K562 (cell line): ENCODE measurements around the gene PRKCE. TPM values are rescaled to one million over a fixed set of nuclear protein-coding genes. Genes with fewer than 3 reads are reported as not detected.

Source experiments
- ATAC-seq: fragments of 200-7000 bp; cut with Tn5 transposase; 3 replicates; pipeline ENCODE4 v1.9.1; 2020; ENCODE audit warnings: moderate library complexity
- BruUV-seq: library from RNA; stranded (reverse); fragments of 400-500 nt; replicated peaks from 2 replicates; lab custom pipeline; 2021; lab: Mats Ljungman, UMichigan
- CTCF ChIA-PET: fragments of 300-600 bp; formaldehyde crosslinking; extraction: SDS; loops from one replicate; lab custom pipeline; 2021; ENCODE audit warnings: low intra/inter-chr PET ratio; lab: Yijun Ruan, JAX
- POLR2A ChIA-PET: fragments of 300-600, 350-650 bp; sonication (Branson Sonifier 250); formaldehyde crosslinking; extraction: SDS; loops from one replicate; lab custom pipeline; 2021; ENCODE audit warnings: antibody characterized with exemption, inconsistent platforms; lab: Yijun Ruan, JAX
- DNase-seq, 4 experiments: peaks; one replicate each; pipeline versions ENCODE4 v3.0.0 to v3.0.0-alpha.2; 2011 to 2018; ENCODE audit warnings: low spot score in 3 of 4, mixed read lengths in 3 of 4; ENCODE audit errors: extremely low read depth in 1 of 4
- FAIRE-seq: peaks from 2 replicates; lab custom pipeline; 2011; peaks lifted over from hg19 to GRCh38; lab: Jason Lieb, UNC
- H2AFZ ChIP-seq: 2 replicates; pipeline ENCODE4 v1.6.0; 2011; ENCODE audit warnings: low read depth, low read length, control low read depth, inconsistent platforms
- H3K27ac ChIP-seq: fragments of 200-600 bp; 3 replicates; pipeline ENCODE4 v1.8.0; 2011; ENCODE audit warnings: low read depth, mild to moderate bottlenecking, control low read depth, inconsistent platforms, low read length, moderate library complexity, mixed read lengths; ENCODE audit errors: extremely low read depth
- H3K27me3 ChIP-seq, 2 experiments: fragments of 300-600 bp in 1 of 2; 2 replicates in 1 of 2; 3 replicates in 1 of 2; pipeline versions ENCODE4 v1.6.0 to v1.8.0; 2011; ENCODE audit warnings: inconsistent platforms in 2 of 2, low read length in 2 of 2, mild to moderate bottlenecking in 1 of 2, mixed read lengths in 1 of 2, moderate library complexity in 1 of 2; ENCODE audit not compliant: control insufficient read depth in 2 of 2, insufficient read depth in 2 of 2
- H3K36me3 ChIP-seq: fragments of 300-600 bp; 3 replicates; pipeline ENCODE4 v1.8.0; 2011; ENCODE audit warnings: mild to moderate bottlenecking, low read length, inconsistent platforms; ENCODE audit not compliant: control insufficient read depth, insufficient read depth
- H3K4me1 ChIP-seq, 2 experiments: fragments of 200-600 bp in 1 of 2; replicated peaks in 1 of 2; 2 replicates in 1 of 2; 3 replicates in 1 of 2; pipeline versions ENCODE4 v1.5.1 to v1.8.0; 2011; ENCODE audit warnings: inconsistent platforms in 2 of 2, low read length in 2 of 2, mild to moderate bottlenecking in 1 of 2, mixed read lengths in 1 of 2, moderate library complexity in 1 of 2; ENCODE audit not compliant: control insufficient read depth in 2 of 2, insufficient read depth in 2 of 2
- H3K4me2 ChIP-seq: 2 replicates; pipeline ENCODE4 v1.6.1; 2011; ENCODE audit warnings: low read length, control low read depth, inconsistent platforms, mixed read lengths; ENCODE audit not compliant: insufficient read depth
- H3K4me3 ChIP-seq: fragments of 200-600 bp; sonication (generic), shearing (Covaris generic); 2 replicates; pipeline ENCODE4 v1.5.1; 2016; ENCODE audit warnings: control low read depth, inconsistent platforms
- H3K79me2 ChIP-seq: fragments of 200-600 bp; 3 replicates; pipeline ENCODE4 v1.8.0; 2011; ENCODE audit warnings: low read length, inconsistent platforms; ENCODE audit not compliant: control insufficient read depth, insufficient read depth
- H3K9ac ChIP-seq, 2 experiments: 2 replicates each; pipeline versions ENCODE4 v1.6.0 to v1.6.1; 2011; ENCODE audit warnings: low read depth in 2 of 2, low read length in 2 of 2, control low read depth in 1 of 2, inconsistent platforms in 1 of 2, mild to moderate bottlenecking in 1 of 2, mixed read lengths in 1 of 2; ENCODE audit not compliant: insufficient read depth in 1 of 2
- H3K9me1 ChIP-seq: one replicate; pipeline ENCODE4 v1.6.0; 2011; ENCODE audit warnings: inconsistent platforms, mild to moderate bottlenecking, low read length, moderate library complexity; ENCODE audit not compliant: control insufficient read depth, insufficient read depth
- H3K9me3 ChIP-seq: replicated peaks from 2 replicates; pipeline ENCODE4 v1.5.1; 2011; ENCODE audit warnings: low read depth, low read length, inconsistent platforms; ENCODE audit not compliant: control insufficient read depth, insufficient read depth
- H4K20me1 ChIP-seq: replicated peaks from 2 replicates; pipeline ENCODE4 v1.6.1; 2011; ENCODE audit warnings: low read length, inconsistent platforms, mixed read lengths; ENCODE audit not compliant: control insufficient read depth, insufficient read depth
- ARNT ChIP-seq, 2 experiments: fragments of 450-650 bp; IDR thresholded peaks; 2 replicates each; pipeline ENCODE4 v1.6.1; 2016; ENCODE audit warnings: mild to moderate bottlenecking in 1 of 2
- BRD9 ChIP-seq: fragments of 450-650 bp; IDR thresholded peaks from 2 replicates; pipeline ENCODE4 v1.6.1; 2018; ENCODE audit warnings: low read depth; ENCODE audit not compliant: partially characterized antibody
- CAMTA2 ChIP-seq: fragments of 250-450 bp; sonication (Bioruptor Pico); conservative IDR thresholded peaks from 2 replicates; pipeline ENCODE4 v1.5.1; 2022
- HNRNPUL1 ChIP-seq: fragments of 200-400 bp; formaldehyde crosslinking; IDR thresholded peaks from 2 replicates; pipeline ENCODE4 v1.6.1; 2017; ENCODE audit warnings: low read length
- PCBP1 ChIP-seq: fragments of 200-400 bp; formaldehyde crosslinking; IDR thresholded peaks from 2 replicates; pipeline ENCODE4 v1.6.1; 2018; ENCODE audit warnings: mild to moderate bottlenecking, low read depth, low read length; ENCODE audit not compliant: poor library complexity, severe bottlenecking
- RBM39 ChIP-seq: fragments of 200-400 bp; formaldehyde crosslinking; optimal IDR thresholded peaks from 2 replicates; pipeline ENCODE3; 2018; ENCODE audit warnings: low read depth, low read length
- YBX1 ChIP-seq: fragments of 450-650 bp; IDR thresholded peaks from 2 replicates; pipeline ENCODE4 v1.7.1; 2016; ENCODE audit warnings: mild to moderate bottlenecking
- ZNF668 ChIP-seq: fragments of 250-450 bp; sonication (Bioruptor Pico); IDR thresholded peaks from 2 replicates; pipeline ENCODE4 v1.8.0; 2022; ENCODE audit warnings: mild to moderate bottlenecking, inconsistent platforms
- in situ Hi-C: fragments of 300-500 bp; cut with MboI; formaldehyde crosslinking; loops from 4 replicates; pipeline ENCODE4 v1.15.0; 2018; ENCODE audit warnings: inconsistent platforms, mixed read lengths
- intact Hi-C: fragments of 100-400 bp; cut with micrococcal nuclease; formaldehyde crosslinking; loops from 2 replicates; pipeline ENCODE4 v1.14.2; 2022
- polyA plus RNA-seq, 8 experiments: library from polyadenylated mRNA; depleted of rRNA in 4 of 8; stranded (reverse) in 5 of 8; unstranded in 3 of 8; fragments of >200 nt; fragmentation: Nextera tagmentation in 2 of 8; fragmentation: Illumina TruSeq in 1 of 8; extraction: Ambion mirVana in 2 of 8; extraction: Trizol in 1 of 8; gene quantifications; 2 replicates each; pipeline versions ENCODE4 v1.2.1 to v1.2.3, GENCODE V29; 2011 to 2014; ENCODE audit warnings: inconsistent platforms in 1 of 8, missing spikeins in 1 of 8
- total RNA-seq, 7 experiments: library from RNA; depleted of rRNA in 6 of 7; stranded (reverse); fragments of >200 nt in 6 of 7; fragmentation: Illumina TruSeq in 2 of 7; extraction: Trizol in 2 of 7; gene quantifications; 2 replicates each; pipeline versions ENCODE4 v1.2.1 to v1.2.3, GENCODE V29; 2011 to 2021; ENCODE audit warnings: low replicate concordance in 1 of 7
- TF ChIP-seq, protein P1 (sequence below): IDR thresholded peaks from 3 replicates; pipeline ENCODE4 v1.6.1; 2011; ENCODE audit warnings: borderline replicate concordance, mild to moderate bottlenecking, moderate library complexity; ENCODE audit not compliant: insufficient read length; ENCODE audit errors: extremely low read depth
- TF ChIP-seq, protein P2 (sequence below): fragments of 200-400 bp; formaldehyde crosslinking; IDR thresholded peaks from 2 replicates; pipeline ENCODE4 v1.6.1; 2017; ENCODE audit warnings: mild to moderate bottlenecking, low read depth, low read length, moderate library complexity
- TF ChIP-seq, protein P3 (sequence below), 3 experiments: fragments of 200-800 bp in 1 of 3; sonication (Bioruptor generic) in 1 of 3; sonication (generic) in 1 of 3; formaldehyde crosslinking in 1 of 3; IDR thresholded peaks; 2 replicates each; pipeline versions ENCODE4 v1.6.1 to v1.8.0; 2016 to 2022; ENCODE audit warnings: mild to moderate bottlenecking in 2 of 3, missing compliant biosample characterization in 2 of 3, missing genetic modification characterization in 2 of 3, missing genetic modification reagents in 1 of 3
- TF ChIP-seq, protein P4 (sequence below): fragments of 250-450 bp; sonication (Bioruptor Pico); IDR thresholded peaks from 2 replicates; pipeline ENCODE4 v1.4.0; 2020; ENCODE audit warnings: borderline replicate concordance

The PRKCE gene
- total and polyA plus RNA-seq, 9 of the 15 experiments (the other 6 are each of a cell fraction or from before 2014, with no cell fraction given) = 0.06 to 1.0 (median 0.22) TPM; not detected in 1

DNA sequence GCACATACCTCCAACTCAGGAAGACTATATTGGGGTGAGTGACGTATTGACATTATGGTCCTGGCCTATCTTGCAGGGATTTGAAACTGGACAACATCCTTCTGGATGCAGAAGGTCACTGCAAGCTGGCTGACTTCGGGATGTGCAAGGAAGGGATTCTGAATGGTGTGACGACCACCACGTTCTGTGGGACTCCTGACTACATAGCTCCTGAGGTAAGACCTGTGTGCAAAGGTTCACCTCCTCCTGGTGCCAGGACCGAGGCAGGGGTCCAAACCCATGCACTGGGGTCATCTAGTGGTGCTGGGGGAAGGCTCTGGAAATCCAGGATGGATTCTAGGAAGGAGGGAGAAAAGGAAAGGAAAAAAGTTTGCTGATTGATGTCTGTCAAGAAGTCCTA is 493.5 kb downstream of the PRKCE start (continued):
- TF ChIP-seq, protein P1, sequence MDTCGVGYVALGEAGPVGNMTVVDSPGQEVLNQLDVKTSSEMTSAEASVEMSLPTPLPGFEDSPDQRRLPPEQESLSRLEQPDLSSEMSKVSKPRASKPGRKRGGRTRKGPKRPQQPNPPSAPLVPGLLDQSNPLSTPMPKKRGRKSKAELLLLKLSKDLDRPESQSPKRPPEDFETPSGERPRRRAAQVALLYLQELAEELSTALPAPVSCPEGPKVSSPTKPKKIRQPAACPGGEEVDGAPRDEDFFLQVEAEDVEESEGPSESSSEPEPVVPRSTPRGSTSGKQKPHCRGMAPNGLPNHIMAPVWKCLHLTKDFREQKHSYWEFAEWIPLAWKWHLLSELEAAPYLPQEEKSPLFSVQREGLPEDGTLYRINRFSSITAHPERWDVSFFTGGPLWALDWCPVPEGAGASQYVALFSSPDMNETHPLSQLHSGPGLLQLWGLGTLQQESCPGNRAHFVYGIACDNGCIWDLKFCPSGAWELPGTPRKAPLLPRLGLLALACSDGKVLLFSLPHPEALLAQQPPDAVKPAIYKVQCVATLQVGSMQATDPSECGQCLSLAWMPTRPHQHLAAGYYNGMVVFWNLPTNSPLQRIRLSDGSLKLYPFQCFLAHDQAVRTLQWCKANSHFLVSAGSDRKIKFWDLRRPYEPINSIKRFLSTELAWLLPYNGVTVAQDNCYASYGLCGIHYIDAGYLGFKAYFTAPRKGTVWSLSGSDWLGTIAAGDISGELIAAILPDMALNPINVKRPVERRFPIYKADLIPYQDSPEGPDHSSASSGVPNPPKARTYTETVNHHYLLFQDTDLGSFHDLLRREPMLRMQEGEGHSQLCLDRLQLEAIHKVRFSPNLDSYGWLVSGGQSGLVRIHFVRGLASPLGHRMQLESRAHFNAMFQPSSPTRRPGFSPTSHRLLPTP = no peak

DNA sequence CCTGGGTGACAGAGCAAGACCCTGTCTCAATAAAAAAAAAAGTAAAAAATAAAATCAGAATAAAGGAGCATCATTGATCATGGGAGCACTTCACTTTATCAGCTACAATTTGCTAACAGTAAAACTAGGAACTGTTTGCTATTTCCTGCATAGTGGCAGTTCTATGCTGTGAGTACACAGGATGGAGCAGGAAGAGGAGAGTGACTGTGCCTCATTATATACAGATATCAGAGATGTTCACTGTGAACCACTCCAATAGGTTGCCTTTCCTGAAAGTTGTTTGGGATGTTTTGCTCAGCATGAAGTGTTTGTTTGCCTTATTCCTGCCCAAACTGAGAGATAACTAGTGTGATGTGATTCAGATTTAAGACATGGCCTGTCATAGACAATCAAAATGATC is 494.4 kb downstream of the PRKCE start:
- no peaks in the 10 kb centered on the region for H3K9me3 ChIP-seq
- no peak overlapping the region for H3K4me3 ChIP-seq
- no peaks in the 10 kb centered on the region for H3K9me1 ChIP-seq
- H2AFZ ChIP-seq = no peak overlapping the region
- POLR2A ChIA-PET = no interaction called here
- BruUV-seq = no TSS peak
- intact Hi-C loops (no loop called here), in situ Hi-C loops (no loop called here)
- DNase-seq = no peak
- H3K79me2 ChIP-seq = no peaks in the 10 kb centered on the region
- H3K36me3 ChIP-seq = no peaks in the 10 kb centered on the region
- peaks cover 10 to 41% of the 10 kb centered on the region in 2 experiments; a peak in 4 of 5 replicates for H3K27me3 ChIP-seq
- no peak overlapping the region for H3K4me2 ChIP-seq
- CTCF ChIA-PET = no interaction called here
- ATAC-seq = no peak
- no peak overlapping the region for H3K27ac ChIP-seq
- FAIRE-seq = no peak
- H3K4me1 ChIP-seq = no peaks in the 10 kb centered on the region
- H3K9ac ChIP-seq = no peak overlapping the region
- no peaks in the 10 kb centered on the region for H4K20me1 ChIP-seq
- no peak for TF ChIP-seq YBX1
- TF ChIP-seq CAMTA2 = no peak
- TF ChIP-seq, protein P2, sequence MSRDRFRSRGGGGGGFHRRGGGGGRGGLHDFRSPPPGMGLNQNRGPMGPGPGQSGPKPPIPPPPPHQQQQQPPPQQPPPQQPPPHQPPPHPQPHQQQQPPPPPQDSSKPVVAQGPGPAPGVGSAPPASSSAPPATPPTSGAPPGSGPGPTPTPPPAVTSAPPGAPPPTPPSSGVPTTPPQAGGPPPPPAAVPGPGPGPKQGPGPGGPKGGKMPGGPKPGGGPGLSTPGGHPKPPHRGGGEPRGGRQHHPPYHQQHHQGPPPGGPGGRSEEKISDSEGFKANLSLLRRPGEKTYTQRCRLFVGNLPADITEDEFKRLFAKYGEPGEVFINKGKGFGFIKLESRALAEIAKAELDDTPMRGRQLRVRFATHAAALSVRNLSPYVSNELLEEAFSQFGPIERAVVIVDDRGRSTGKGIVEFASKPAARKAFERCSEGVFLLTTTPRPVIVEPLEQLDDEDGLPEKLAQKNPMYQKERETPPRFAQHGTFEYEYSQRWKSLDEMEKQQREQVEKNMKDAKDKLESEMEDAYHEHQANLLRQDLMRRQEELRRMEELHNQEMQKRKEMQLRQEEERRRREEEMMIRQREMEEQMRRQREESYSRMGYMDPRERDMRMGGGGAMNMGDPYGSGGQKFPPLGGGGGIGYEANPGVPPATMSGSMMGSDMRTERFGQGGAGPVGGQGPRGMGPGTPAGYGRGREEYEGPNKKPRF = no peak
- TF ChIP-seq, protein P3, sequence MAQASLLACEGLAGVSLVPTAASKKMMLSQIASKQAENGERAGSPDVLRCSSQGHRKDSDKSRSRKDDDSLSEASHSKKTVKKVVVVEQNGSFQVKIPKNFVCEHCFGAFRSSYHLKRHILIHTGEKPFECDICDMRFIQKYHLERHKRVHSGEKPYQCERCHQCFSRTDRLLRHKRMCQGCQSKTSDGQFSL (CRISPR knock-in tag; IDR thresholded peaks at IDR 0.05) = no peak
- TF ChIP-seq, protein P3 (tag; IDR thresholded peaks at IDR 0.05) = no peak
- no peak for TF ChIP-seq PCBP1
- no peak for TF ChIP-seq ZNF668
- no peak for TF ChIP-seq ARNT (IDR thresholded peaks at IDR 0.05)
- no peak for TF ChIP-seq BRD9
- no peak for TF ChIP-seq HNRNPUL1
- TF ChIP-seq RBM39 = no peak
- TF ChIP-seq, protein P4, sequence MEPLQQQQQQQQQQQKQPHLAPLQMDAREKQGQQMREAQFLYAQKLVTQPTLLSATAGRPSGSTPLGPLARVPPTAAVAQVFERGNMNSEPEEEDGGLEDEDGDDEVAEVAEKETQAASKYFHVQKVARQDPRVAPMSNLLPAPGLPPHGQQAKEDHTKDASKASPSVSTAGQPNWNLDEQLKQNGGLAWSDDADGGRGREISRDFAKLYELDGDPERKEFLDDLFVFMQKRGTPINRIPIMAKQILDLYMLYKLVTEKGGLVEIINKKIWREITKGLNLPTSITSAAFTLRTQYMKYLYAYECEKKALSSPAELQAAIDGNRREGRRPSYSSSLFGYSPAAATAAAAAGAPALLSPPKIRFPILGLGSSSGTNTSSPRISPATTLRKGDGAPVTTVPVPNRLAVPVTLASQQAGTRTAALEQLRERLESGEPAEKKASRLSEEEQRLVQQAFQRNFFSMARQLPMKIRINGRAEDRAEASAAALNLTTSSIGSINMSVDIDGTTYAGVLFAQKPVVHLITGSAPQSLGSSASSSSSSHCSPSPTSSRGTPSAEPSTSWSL = no peak
